IMR-90 (cell line): ENCODE data around the gene BTBD9. TPM values are rescaled to one million over a fixed set of nuclear protein-coding genes. Genes with fewer than 3 reads are reported as not detected.

ENCODE experiments used
- ATAC-seq: fragments of 200-7000 bp; cut with Tn5 transposase; 2 replicates; pipeline ENCODE4 v1.9.1; 2020; ENCODE audit warnings: low read depth, mild to moderate bottlenecking, moderate library complexity
- BruUV-seq: library from RNA; stranded (reverse); fragments of 400-500 nt; replicated peaks from 2 replicates; lab custom pipeline; 2021; lab: Mats Ljungman, UMichigan
- CTCF ChIA-PET: fragments of 300-600 bp; formaldehyde crosslinking; extraction: SDS; loops from one replicate; lab custom pipeline; 2021; ENCODE audit warnings: antibody characterized with exemption; lab: Yijun Ruan, JAX
- POLR2A ChIA-PET: fragments of 300-600 bp; sonication (Branson Sonifier 250); formaldehyde crosslinking; loops from one replicate; lab custom pipeline; 2022; ENCODE audit warnings: antibody characterized with exemption; ENCODE audit not compliant: unreplicated experiment; lab: Charles Lee
- DNase-seq: peaks from one replicate; pipeline ENCODE4 v3.0.0; 2013
- H2AFZ ChIP-seq: replicated peaks from 2 replicates; pipeline ENCODE3; 2013; ENCODE audit warnings: low read length, mild to moderate bottlenecking; ENCODE audit not compliant: poor library complexity
- H2AK5ac ChIP-seq: 2 replicates; pipeline ENCODE4 v1.6.1; 2013; ENCODE audit warnings: low read depth, low read length, inconsistent platforms
- H2AK9ac ChIP-seq: replicated peaks from 2 replicates; pipeline ENCODE3; 2013; ENCODE audit warnings: mild to moderate bottlenecking, low read depth, low read length, moderate library complexity; ENCODE audit not compliant: poor library complexity
- H2BK120ac ChIP-seq: 2 replicates; pipeline ENCODE4 v1.6.1; 2013; ENCODE audit warnings: low read depth, low read length, inconsistent platforms
- H2BK15ac ChIP-seq: 3 replicates; pipeline ENCODE4 v1.6.1; 2013; ENCODE audit warnings: low read depth, low read length, inconsistent platforms
- H2BK20ac ChIP-seq: 2 replicates; pipeline ENCODE4 v1.6.1; 2013; ENCODE audit warnings: low read depth, mild to moderate bottlenecking, inconsistent platforms, low read length, moderate library complexity
- H2BK5ac ChIP-seq: 2 replicates; pipeline ENCODE4 v1.6.1; 2013; ENCODE audit warnings: mild to moderate bottlenecking, low read depth, low read length, inconsistent platforms; ENCODE audit not compliant: poor library complexity, severe bottlenecking
- H3K14ac ChIP-seq: replicated peaks from 2 replicates; pipeline ENCODE4 v1.6.1; 2013; ENCODE audit warnings: low read depth, low read length, inconsistent platforms
- H3K18ac ChIP-seq: 2 replicates; pipeline ENCODE4 v1.6.1; 2013; ENCODE audit warnings: low read depth, low read length, control low read depth
- H3K23ac ChIP-seq: 2 replicates; pipeline ENCODE4 v1.6.1; 2013; ENCODE audit warnings: low read depth, low read length, inconsistent platforms
- H3K27ac ChIP-seq: 2 replicates; pipeline ENCODE4 v1.5.1; 2013; ENCODE audit warnings: mild to moderate bottlenecking, control low read depth, low read length; ENCODE audit not compliant: insufficient read depth
- H3K27me3 ChIP-seq: 2 replicates; pipeline ENCODE4 v1.6.1; 2013; ENCODE audit warnings: low read length; ENCODE audit not compliant: control insufficient read depth, insufficient read depth
- H3K36me3 ChIP-seq: 2 replicates; pipeline ENCODE4 v1.6.1; 2013; ENCODE audit warnings: low read length, mixed read lengths; ENCODE audit not compliant: control insufficient read depth, insufficient read depth
- H3K4ac ChIP-seq: 2 replicates; pipeline ENCODE4 v1.6.1; 2013; ENCODE audit warnings: low read depth, low read length, inconsistent platforms
- H3K4me1 ChIP-seq: 2 replicates; pipeline ENCODE4 v1.6.1; 2013; ENCODE audit warnings: low read length, mixed read lengths; ENCODE audit not compliant: control insufficient read depth, insufficient read depth
- H3K4me2 ChIP-seq: 2 replicates; pipeline ENCODE4 v1.6.1; 2013; ENCODE audit warnings: low read depth, mild to moderate bottlenecking, control low read depth, low read length, moderate library complexity
- H3K4me3 ChIP-seq: 2 replicates; pipeline ENCODE4 v1.5.1; 2013; ENCODE audit warnings: low read depth, mild to moderate bottlenecking, control low read depth, low read length, moderate library complexity; ENCODE audit not compliant: insufficient read depth
- H3K56ac ChIP-seq: 2 replicates; pipeline ENCODE4 v1.6.1; 2013; ENCODE audit warnings: low read length, inconsistent platforms; ENCODE audit not compliant: insufficient read depth; ENCODE audit errors: extremely low read depth
- H3K79me1 ChIP-seq, 2 experiments: 2 replicates each; pipeline ENCODE4 v1.6.1; 2013; ENCODE audit warnings: low read length in 2 of 2, inconsistent platforms in 1 of 2, low read depth in 1 of 2
- H3K9ac ChIP-seq: 2 replicates; pipeline ENCODE4 v1.6.1; 2013; ENCODE audit warnings: low read depth, low read length, control low read depth
- H3K9me1 ChIP-seq: 2 replicates; pipeline ENCODE4 v1.6.1; 2013; ENCODE audit warnings: low read length, inconsistent platforms; ENCODE audit not compliant: insufficient read depth
- H3K9me3 ChIP-seq: 2 replicates; pipeline ENCODE4 v1.6.1; 2013; ENCODE audit warnings: low read length; ENCODE audit not compliant: control insufficient read depth, insufficient read depth
- H4K20me1 ChIP-seq: 2 replicates; pipeline ENCODE4 v1.6.1; 2013; ENCODE audit warnings: low read length, inconsistent platforms; ENCODE audit not compliant: insufficient read depth
- H4K5ac ChIP-seq: 2 replicates; pipeline ENCODE4 v1.6.1; 2013; ENCODE audit warnings: mild to moderate bottlenecking, low read depth, low read length, control low read depth
- H4K8ac ChIP-seq, 2 experiments: 2 replicates each; pipeline ENCODE4 v1.6.1; 2013; ENCODE audit warnings: low read depth in 2 of 2, low read length in 2 of 2, control low read depth in 1 of 2, inconsistent platforms in 1 of 2
- H4K91ac ChIP-seq: 2 replicates; pipeline ENCODE4 v1.6.1; 2013; ENCODE audit warnings: low read depth, low read length, inconsistent platforms; ENCODE audit not compliant: insufficient read depth
- BHLHE40 ChIP-seq: fragments of 150-350 bp; IDR thresholded peaks from 2 replicates; pipeline ENCODE4 v1.6.1; 2016; ENCODE audit warnings: mild to moderate bottlenecking, low read depth, low read length
- CEBPB ChIP-seq: IDR thresholded peaks from 2 replicates; pipeline ENCODE4 v1.6.1; 2012; ENCODE audit warnings: low read depth, low read length, improper control_type of control experiment
- CHD1 ChIP-seq: IDR thresholded peaks from 2 replicates; pipeline ENCODE4 v1.6.1; 2012; ENCODE audit warnings: low read depth, low read length, improper control_type of control experiment
- FOS ChIP-seq: fragments of 150-350 bp; IDR thresholded peaks from 2 replicates; pipeline ENCODE4 v1.6.1; 2016; ENCODE audit warnings: low read depth, low read length
- MAFK ChIP-seq: IDR thresholded peaks from 2 replicates; pipeline ENCODE4 v1.6.1; 2012; ENCODE audit warnings: low read depth, low read length, improper control_type of control experiment
- MAZ ChIP-seq: IDR thresholded peaks from 2 replicates; pipeline ENCODE4 v1.6.1; 2012; ENCODE audit warnings: low read depth, mild to moderate bottlenecking, low read length, improper control_type of control experiment, moderate library complexity, borderline replicate concordance
- MXI1 ChIP-seq: IDR thresholded peaks from 2 replicates; pipeline ENCODE4 v1.6.1; 2012; ENCODE audit warnings: low read depth, mild to moderate bottlenecking, low read length, moderate library complexity, borderline replicate concordance
- NFE2L2 ChIP-seq: fragments of 150-350 bp; IDR thresholded peaks from 2 replicates; pipeline ENCODE4 v1.6.1; 2016; ENCODE audit warnings: low read depth, mild to moderate bottlenecking, low read length
- POLR2A ChIP-seq: IDR thresholded peaks from 2 replicates; pipeline ENCODE4 v1.6.1; 2012; ENCODE audit warnings: mild to moderate bottlenecking, low read depth, low read length
- RAD21 ChIP-seq: IDR thresholded peaks from 2 replicates; pipeline ENCODE4 v1.6.1; 2012; ENCODE audit warnings: low read length, improper control_type of control experiment
- RCOR1 ChIP-seq: IDR thresholded peaks from 2 replicates; pipeline ENCODE4 v1.6.1; 2012; ENCODE audit warnings: mild to moderate bottlenecking, low read length, improper control_type of control experiment; ENCODE audit not compliant: insufficient replicate concordance
- RFX5 ChIP-seq: IDR thresholded peaks from 2 replicates; pipeline ENCODE4 v1.8.0; 2012; ENCODE audit warnings: low read depth, mild to moderate bottlenecking, low read length, moderate library complexity
- SMC3 ChIP-seq: fragments of 150-350 bp; IDR thresholded peaks from 2 replicates; pipeline ENCODE4 v1.6.1; 2016; ENCODE audit warnings: low read depth, mild to moderate bottlenecking, antibody characterized with exemption, low read length, moderate library complexity
- WGBS, 2 experiments: methylation state at CpG; one replicate each; pipeline versions ENCODE4 v1.1.5 to v1.1.7; 2013; ENCODE audit warnings: missing lambda C conversion rate in 2 of 2; ENCODE audit not compliant: insufficient read length in 1 of 2; ENCODE audit errors: extremely low coverage in 2 of 2; 5-methylcytosine and 5-hydroxymethylcytosine counted together
- dilution Hi-C: fragments of 300-500 bp; cut with HindIII; formaldehyde crosslinking; loops from one replicate; pipeline ENCODE4 v1.14.3; 2018; ENCODE audit warnings: low sequenced_read_pairs; ENCODE audit not compliant: unreplicated experiment
- in situ Hi-C: fragments of 300-500 bp; cut with MboI; formaldehyde crosslinking; loops from 3 replicates; pipeline ENCODE4 v1.14.3; 2019; ENCODE audit warnings: low sequenced_read_pairs, inconsistent platforms, mixed read lengths
- intact Hi-C: fragments of 100-400 bp; cut with micrococcal nuclease; formaldehyde crosslinking; loops from 2 replicates; pipeline ENCODE4 v1.10.0; 2022
- polyA plus RNA-seq, 3 experiments: library from polyadenylated mRNA; depleted of rRNA; stranded (reverse); fragments of >200 nt; gene quantifications; 2 replicates each; pipeline ENCODE4 v1.2.3, GENCODE V29; 2012; ENCODE audit warnings: low replicate concordance in 1 of 3
- total RNA-seq: library from RNA; depleted of rRNA; stranded (reverse); fragments of >200 nt; gene quantifications from 2 replicates; pipeline ENCODE4 v1.2.3, GENCODE V29; 2012
- TF ChIP-seq, protein P1 (sequence below): fragments of 150-350 bp; IDR thresholded peaks from 2 replicates; pipeline ENCODE4 v1.6.1; 2016; ENCODE audit warnings: low read depth, mild to moderate bottlenecking, low read length, moderate library complexity, borderline replicate concordance
- TF ChIP-seq, protein P2 (sequence below): conservative IDR thresholded peaks from 2 replicates; pipeline ENCODE4 v1.5.1; 2012; ENCODE audit warnings: mild to moderate bottlenecking, low read depth, low read length, improper control_type of control experiment
- TF ChIP-seq, protein P3 (sequence below): fragments of 150-350 bp; IDR thresholded peaks from 2 replicates; pipeline ENCODE4 v1.6.1; 2017; ENCODE audit warnings: mild to moderate bottlenecking, antibody characterized with exemption, low read length, low read depth

Gene BTBD9
- total and polyA plus RNA-seq, 2 of the 4 experiments (the other 2 are of a cell fraction), result 4.1 to 22.0 TPM

DNA sequence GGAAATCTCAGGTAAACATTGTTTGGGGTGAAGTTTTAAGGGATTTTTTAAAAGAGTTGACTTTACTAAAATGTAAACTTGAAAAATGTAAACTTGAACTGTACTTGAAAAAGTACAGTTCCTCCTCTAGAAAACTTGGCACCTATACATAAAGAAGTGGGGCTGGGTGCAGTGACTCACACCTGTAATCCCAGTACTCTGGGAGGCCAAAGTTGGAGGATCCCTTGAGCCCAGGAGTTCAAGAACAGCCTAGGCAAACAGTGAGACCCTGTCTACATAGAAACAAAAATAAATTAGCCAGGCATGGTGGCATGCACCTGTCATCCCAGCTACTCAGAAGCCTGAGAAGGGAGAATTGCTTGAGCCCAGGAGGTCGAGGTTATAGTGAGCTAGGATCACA lies 7.2 kb downstream of the BTBD9 start:
- H3K9me3 ChIP-seq, result peaks cover 3% of the 10 kb centered on the region; the same call in 1 of the 2 replicates
- no peak overlapping the region for H3K18ac ChIP-seq
- no peak overlapping the region for H4K5ac ChIP-seq
- H3K4me3 ChIP-seq, result no peak overlapping the region
- no peaks in the 10 kb centered on the region for H3K27me3 ChIP-seq
- H2BK120ac ChIP-seq, result no peak overlapping the region
- no peak overlapping the region for H3K9ac ChIP-seq
- H2AK5ac ChIP-seq, result no peak overlapping the region
- H3K9me1 ChIP-seq, result no peaks in the 10 kb centered on the region
- ChIA-PET POLR2A (no interaction called here), CTCF (no interaction called here)
- H3K56ac ChIP-seq, result no peak overlapping the region
- no peak overlapping the region for H2AK9ac ChIP-seq
- H3K36me3 ChIP-seq, result no peaks in the 10 kb centered on the region
- H2BK20ac ChIP-seq, result no peak overlapping the region
- in situ Hi-C loops (no loop called here), intact Hi-C loops (no loop called here), dilution Hi-C loops (no loop called here)
- WGBS, 2 experiments, result no CpG with 5 or more reads among the region's 1 CpG
- no peak overlapping the region for H3K14ac ChIP-seq
- peaks cover 9 to 15% of the 10 kb centered on the region in 2 experiments; a peak in 3 of 4 replicates for H3K79me1 ChIP-seq
- no peak overlapping the region for H2BK5ac ChIP-seq
- H3K23ac ChIP-seq, result no peak overlapping the region
- no peak overlapping the region for H4K8ac ChIP-seq
- no peak overlapping the region for H3K27ac ChIP-seq
- H4K91ac ChIP-seq, result no peak overlapping the region
- H3K4ac ChIP-seq, result no peak overlapping the region
- BruUV-seq, result no TSS peak
- H2AFZ ChIP-seq, result no peak overlapping the region
- H4K20me1 ChIP-seq, result no peaks in the 10 kb centered on the region
- ATAC-seq, result no peak
- DNase-seq, result no peak
- H3K4me2 ChIP-seq, result no peak overlapping the region
- no peak overlapping the region for H2BK15ac ChIP-seq
- TF ChIP-seq BHLHE40 (no peak), RFX5 (no peak), MAFK (no peak), MXI1 (no peak), CEBPB (no peak), SMC3 (no peak), RCOR1 (no peak), RAD21 (no peak), NFE2L2 (no peak), FOS (no peak), MAZ (no peak), POLR2A (no peak), CHD1 (no peak)
- TF ChIP-seq, protein P1, sequence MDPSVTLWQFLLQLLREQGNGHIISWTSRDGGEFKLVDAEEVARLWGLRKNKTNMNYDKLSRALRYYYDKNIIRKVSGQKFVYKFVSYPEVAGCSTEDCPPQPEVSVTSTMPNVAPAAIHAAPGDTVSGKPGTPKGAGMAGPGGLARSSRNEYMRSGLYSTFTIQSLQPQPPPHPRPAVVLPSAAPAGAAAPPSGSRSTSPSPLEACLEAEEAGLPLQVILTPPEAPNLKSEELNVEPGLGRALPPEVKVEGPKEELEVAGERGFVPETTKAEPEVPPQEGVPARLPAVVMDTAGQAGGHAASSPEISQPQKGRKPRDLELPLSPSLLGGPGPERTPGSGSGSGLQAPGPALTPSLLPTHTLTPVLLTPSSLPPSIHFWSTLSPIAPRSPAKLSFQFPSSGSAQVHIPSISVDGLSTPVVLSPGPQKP, result no peak
- TF ChIP-seq, protein P2, sequence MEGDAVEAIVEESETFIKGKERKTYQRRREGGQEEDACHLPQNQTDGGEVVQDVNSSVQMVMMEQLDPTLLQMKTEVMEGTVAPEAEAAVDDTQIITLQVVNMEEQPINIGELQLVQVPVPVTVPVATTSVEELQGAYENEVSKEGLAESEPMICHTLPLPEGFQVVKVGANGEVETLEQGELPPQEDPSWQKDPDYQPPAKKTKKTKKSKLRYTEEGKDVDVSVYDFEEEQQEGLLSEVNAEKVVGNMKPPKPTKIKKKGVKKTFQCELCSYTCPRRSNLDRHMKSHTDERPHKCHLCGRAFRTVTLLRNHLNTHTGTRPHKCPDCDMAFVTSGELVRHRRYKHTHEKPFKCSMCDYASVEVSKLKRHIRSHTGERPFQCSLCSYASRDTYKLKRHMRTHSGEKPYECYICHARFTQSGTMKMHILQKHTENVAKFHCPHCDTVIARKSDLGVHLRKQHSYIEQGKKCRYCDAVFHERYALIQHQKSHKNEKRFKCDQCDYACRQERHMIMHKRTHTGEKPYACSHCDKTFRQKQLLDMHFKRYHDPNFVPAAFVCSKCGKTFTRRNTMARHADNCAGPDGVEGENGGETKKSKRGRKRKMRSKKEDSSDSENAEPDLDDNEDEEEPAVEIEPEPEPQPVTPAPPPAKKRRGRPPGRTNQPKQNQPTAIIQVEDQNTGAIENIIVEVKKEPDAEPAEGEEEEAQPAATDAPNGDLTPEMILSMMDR, result no peak
- TF ChIP-seq, protein P3, sequence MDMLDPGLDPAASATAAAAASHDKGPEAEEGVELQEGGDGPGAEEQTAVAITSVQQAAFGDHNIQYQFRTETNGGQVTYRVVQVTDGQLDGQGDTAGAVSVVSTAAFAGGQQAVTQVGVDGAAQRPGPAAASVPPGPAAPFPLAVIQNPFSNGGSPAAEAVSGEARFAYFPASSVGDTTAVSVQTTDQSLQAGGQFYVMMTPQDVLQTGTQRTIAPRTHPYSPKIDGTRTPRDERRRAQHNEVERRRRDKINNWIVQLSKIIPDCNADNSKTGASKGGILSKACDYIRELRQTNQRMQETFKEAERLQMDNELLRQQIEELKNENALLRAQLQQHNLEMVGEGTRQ, result no peak
- no peaks in the 10 kb centered on the region for H3K4me1 ChIP-seq
